Measurements from ENCODE around the gene TEN1.
"Not testable (repeated sequence)": the region's sequence is repeated elsewhere in the genome, so short reads cannot be mapped to it uniquely, and the experiment has no call there.

The TEN1 gene

DNA sequence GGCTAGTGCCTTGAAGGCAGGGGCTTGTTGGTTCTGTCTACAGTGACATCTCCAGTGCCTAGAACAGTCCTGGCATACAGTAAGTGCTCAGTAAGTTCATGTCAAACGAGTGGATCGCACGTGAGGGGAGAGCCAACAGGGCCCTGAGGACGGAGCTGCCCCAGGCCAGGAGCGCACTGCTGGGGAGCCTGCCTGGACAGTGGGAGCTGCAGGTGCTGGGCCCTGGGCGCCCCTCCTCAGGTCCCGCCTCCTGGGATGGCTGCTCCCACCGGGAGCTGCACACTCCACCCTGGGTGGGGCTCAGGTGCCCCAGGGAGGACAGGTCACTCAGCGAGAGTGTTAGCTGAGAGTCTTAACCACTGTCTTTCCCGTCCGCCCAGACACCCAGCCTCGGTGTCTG, 46.3 kb downstream of the TEN1 start:
- DNase-seq (ENCODE audit: low spot score): no peak

DNA sequence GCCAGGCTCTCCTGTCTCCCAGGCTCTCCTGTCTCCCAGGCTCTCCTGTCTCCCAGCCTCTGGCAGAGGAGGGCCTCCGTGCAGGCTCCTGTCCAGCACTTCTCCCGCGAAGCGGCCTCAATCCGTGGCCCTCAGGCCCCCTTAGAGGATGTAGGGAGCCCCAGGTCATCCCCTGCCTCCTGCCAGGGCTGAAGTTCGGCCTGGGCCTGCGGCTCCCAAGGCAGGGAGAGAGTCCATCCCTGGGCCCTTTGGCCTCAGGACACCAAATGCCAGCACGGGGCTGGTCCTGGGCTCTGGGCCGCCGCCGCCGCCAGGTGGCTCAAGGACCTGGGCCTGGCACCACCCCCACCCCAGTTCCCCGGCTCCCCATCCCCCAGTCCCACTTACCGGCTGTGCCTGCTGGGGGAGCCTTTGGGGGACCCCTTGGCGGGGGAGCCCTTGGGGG, 47.7 kb downstream of the TEN1 start:
- peak; percentile 30 for DNase-seq (ENCODE audit: low spot score)

DNA sequence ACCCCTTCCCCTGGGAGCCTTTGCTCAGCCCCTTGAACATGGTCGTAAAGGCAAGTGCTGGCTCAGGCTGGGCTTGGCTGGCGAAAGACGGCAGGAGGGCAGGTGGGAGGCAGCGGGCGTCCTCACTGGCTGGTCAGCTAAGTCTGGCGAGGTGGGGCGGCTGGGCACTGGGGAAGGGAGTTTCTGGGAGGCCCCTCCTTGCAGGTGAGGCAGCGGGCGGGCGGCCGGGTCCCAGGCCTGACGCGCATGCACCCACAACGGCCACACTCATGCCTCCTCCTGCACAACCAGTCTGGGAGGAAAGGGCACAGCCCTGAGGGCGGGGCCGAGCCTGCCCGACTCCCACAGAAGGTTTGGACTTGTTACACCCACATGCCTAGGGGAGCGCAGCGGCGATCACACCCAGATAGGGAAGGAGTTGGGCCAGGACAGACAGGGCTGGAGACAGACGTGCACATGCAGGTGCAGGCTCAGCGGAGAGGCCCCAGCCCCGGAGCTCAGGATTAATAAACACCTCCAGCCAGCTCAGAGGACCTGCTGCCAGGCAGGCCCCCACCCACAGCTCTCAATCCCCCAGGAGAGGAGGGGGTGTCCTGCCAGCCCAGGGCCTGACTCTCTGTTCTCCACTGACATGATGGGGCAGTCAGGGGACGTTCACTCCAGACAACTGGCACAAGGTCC, 48.3 kb downstream of the TEN1 start, which contains the start of gene EVPL:
Gene EVPL (minus strand): TSS at position 148 of the 681 bp plus-strand sequence. CDS start 108 bp downstream, at position 40.
- peak; percentile 83 for DNase-seq (ENCODE audit: low spot score)

DNA sequence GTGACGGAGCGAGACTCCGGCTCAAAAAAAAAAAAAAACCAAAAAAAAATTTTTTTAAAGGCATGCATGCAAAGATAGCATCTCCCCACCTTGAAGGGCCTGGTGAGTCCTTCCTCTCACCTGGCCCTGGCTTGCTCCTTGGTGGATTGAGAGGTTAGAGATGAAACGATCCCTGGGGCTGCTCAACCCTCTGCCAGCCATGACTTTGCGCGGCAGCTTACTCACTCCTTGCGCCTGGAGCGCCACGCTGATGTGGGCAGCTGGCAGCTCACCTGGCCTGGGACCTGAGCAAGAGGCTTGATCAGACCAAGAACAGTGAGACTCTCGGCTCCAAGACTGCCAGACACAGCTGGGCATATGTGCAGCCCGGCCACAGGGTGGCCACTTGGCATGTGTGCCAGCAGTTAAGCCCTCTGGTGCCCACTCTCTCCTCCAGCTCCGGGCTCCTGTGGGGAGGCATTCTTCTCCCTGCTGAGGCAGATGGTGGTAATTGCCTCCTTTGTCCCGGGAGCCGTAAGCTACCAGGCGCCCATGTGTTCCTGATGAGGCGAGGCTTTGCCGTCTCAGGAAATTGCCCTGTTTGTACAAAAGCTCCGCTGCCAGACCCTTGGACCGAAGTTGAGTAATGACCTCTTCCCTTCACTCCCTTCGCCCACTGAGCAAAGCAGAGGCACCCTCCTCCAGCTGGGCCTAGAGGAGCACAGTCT, 53.2 kb downstream of the TEN1 start:
- DNase-seq (ENCODE audit: low spot score): no peak

DNA sequence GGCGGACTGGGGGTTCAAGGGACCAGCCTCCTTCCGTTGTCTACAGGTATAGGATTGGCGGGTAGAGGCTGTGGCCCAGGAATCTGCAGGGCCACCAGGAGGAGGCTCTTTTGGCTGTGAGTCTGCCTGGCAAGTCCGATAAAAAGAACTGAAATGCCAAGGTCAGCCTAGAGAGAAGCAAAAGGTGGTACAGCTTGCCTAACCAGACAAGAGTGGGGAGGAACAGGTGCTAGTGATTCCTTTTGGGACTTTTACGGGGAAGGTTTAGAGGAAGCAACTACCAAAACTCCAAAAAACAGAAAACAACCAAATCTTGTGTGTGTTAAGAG, 53.7 kb downstream of the TEN1 start:
- DNase-seq (ENCODE audit: low spot score): no peak

DNA sequence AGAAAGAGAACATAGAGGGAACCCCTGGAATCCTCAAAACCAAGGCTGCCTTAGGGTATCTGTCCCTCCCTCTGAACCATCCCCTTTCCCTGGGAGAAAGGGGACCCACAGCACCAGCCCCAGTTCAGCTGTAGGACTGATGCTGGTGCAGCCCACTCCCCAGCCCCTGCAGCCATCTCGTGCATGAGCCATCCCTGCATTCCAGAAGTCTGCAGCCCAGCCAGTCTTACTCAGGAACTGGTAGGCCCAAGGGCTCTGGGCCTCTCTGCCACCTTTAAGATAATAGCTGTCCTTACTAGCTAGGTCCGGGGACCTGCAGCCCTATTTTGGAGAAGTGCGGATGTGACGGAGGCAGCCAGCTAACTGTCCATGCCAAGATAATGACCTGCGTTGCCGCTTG, 54.1 kb downstream of the TEN1 start:
- DNase-seq (ENCODE audit: low spot score): no peak

DNA sequence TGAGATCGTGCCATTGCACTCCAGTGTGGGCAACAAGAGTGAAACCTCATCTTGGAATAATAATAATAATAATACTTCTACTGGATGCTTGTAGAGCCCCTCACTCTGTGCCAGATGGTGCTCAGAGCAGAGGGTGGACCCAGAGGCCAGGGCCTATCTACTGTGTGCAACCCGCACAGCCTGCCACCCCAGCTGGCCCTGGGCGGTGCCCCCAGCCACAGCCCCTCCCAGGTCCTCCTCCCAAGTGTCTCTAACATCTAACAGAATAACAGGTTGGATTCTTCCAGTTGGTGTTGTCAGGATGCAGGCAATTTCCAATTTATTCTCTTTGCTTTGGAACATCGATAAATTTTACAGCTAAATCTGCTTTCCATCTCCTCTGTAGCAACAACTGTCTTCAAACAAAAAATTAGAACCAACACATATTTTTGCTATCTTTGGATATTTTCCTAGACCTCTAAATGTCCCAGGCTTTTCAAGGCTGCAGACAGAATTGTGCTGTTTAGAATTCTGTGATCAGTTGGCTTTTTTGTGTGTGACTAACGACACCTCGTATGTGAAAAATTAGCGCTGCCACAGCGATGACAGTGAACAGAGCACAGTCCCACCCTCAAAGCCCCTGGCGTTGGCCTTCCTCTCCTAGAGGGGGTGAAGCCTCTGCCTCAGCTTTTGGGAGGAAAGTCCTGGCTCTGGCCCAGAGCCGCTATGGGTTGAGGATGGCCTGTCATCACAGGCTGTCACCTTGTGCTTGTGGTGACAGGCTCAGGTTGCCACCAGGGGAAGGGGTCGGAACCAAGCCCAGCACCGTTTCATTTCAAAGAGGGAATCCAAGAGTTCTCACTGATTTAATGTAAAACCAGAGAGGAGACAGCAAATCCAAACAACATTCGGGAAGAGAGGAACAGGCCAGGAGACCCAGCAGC, 55.6 kb downstream of the TEN1 start:
- DNase-seq (ENCODE audit: low spot score): no peak

DNA sequence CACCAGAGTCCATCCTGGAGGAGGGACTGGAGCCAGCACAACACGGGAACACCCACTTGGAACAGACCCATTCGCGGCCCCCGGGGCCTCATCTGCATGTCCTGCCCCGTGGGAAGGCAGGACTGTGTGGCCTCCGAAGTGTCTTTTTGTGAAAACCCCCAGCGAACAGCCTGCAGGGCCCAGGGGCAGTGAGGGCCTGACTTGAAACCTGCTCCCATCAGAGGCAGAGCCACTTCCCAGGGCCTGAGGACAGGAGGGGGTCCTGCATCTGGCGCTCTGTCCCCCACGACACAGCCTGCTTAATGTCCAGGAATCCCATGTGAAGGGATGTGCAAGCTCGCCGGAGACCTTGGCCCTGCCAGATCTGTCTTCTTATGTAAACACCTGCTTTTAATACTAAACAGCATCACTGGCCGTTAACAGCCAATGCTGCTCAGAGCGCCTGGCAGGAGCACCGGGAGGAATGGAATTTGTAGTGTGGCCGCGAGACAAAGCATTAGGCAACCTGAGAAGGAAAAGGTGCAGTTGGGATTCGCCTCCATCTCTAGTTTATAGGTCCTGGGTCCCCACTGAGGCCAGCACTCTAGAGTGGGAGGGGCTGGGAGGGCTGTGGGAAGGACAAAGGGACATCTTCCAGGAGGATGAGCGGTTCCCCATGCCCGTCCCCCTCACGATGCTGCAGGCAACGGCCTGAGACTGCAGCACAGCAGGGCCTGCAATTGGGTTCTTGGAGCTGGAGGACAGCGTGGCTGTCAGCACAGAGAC, 57.6 kb downstream of the TEN1 start:
- no peak for DNase-seq (ENCODE audit: low spot score)

DNA sequence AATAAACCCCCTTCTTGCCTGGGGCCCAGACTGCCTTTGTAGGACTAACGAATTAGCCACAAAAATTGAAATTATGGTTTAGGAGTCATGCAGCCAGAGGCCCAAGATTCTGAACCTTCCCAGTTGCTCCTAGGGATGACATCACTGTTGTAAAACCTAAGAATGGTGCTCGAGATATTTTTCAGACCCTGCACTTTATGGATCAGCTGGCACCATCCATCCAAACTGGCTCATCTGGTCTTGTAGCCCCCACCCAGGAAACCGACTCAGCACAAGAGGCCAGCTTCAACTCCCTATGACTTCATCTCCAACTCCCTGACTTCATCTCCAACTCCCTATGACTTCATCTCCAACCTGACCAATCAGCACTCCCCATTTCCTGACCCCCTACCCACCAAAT, 59.0 kb downstream of the TEN1 start:
- DNase-seq (ENCODE audit: low spot score): no peak

DNA sequence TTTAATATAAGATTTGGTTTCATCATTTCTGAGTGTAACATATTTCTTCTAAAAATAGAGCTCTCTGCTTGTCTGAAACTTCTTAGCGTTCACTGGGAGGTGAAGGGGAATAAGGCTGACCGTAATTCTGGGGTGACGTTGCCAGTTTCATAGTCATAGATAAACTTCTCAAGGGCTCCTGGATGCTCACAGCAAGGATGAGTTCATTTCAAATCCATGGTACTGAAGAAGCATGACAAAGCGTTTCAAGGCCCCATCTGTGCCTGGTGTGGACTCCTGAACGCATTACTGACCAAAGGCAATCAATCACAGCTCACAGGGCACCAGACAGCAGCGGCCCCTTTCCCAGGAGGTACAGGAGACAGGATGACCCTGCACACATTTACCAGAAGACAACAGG, 60.1 kb downstream of the TEN1 start:
- no peak for DNase-seq (ENCODE audit: low spot score)

DNA sequence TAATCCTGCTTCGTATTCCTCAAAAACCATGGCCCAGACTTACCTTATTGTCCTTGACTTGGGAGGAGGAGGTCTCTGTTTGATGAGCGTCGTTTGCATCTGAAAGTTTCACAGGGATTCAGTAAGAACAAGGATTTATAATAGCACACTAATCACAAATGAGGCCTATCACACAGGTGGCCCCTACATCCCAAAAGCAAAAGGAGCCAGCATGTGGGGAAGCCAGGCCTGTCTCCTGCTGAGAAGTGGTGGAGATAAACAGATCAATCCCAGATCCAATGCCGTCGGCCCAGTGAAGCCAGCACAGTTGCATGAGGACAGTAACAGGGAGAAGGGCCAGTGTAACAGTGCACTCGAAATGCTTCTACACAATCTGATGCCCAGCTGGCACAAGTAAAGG, 61.3 kb downstream of the TEN1 start:
- no peak for DNase-seq (ENCODE audit: low spot score)

DNA sequence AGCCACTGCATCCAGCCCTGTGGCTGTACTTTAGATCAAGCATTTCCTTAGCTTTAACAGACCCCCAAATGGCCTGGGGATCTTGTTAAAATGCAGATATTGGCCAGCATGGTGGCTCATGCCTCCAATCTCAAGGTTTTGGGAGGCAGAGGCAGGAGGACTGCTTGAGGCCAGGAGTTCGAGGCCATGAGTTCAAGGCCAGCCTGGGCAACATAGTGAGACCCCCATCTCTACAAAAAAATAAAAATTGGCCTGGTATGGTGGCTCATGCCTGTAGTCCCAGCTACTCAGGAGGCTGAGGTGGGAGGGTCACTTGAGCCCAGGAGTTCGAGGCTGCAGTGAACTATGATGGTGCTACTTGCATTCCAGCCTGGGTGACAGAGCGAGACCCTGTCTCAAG, 63.8 kb downstream of the TEN1 start:
- DNase-seq (ENCODE audit: low spot score): not testable (repeated sequence)

DNA sequence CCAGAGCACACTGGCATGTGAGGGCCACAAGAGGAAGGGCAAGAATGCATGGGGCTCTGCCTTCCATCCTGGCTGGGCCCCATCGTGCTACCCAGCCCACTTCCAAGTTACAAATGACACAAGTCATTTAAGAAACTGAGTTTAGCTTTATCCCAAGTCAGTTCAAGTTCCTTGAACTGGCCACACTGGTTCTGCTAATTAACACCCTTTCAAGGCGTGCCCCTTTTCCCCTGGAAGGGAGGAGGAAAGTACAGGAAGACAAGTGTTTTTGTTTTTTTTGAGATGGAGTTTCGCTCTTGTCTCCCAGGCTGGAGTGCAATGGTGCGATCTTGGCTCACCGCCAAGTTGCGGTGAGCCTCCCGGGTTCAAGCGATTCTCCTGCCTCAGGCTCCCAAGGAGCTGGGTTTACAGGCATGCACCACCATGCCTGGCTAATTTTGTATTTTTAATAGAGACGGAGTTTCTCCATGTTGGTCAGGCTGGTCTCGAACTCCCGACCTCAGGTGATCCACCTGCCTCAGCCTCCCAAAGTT, 65.5 kb downstream of the TEN1 start:
- not testable (repeated sequence) for DNase-seq (ENCODE audit: low spot score)

DNA sequence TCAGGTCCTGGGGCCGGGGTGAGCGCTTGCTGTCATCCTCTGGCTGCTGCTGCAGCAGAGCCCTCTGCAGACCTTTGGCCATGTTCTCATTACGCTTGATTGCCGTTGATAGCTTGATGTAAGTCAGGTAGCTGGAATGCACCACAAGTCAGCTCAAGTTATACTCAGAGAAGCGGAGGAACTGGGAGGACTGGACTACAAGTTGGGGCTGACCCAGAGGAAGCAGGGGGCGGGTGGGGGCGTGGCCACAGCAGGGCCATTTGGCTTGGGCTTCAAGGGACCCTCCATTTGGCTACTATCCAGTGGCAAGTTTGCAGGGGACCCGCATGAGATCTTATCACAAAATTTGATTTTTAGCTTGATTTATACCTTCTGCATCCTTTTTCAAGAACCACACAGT, 67.0 kb downstream of the TEN1 start:
- no peak for DNase-seq (ENCODE audit: low spot score)

DNA sequence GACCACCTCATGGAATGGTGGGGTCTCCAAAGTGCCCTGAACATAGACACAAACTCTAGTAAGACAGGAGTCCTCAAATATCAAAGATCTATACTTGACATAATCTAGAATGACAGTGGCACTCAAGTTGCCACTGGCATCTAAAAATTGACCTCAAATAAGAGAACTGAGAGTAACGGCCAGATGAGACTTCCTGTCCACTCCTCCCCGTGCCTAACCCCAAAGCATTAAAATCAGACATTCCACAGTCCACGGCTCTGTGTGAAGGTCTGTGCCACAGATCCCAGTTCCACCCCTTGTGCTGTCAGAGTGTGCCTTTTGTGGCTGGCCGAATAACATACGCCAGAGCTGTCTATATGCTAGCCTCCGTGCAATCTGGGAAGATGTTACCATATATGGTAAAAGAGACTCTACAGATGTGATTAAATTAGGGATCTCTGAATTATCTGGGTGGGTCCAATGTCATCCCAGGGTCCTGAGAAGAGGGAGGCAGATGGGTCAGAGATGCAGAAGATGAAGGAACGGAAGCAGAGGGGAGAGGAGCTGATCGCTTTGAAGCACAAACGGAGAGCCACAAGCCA, 69.1 kb downstream of the TEN1 start:
- no peak for DNase-seq (ENCODE audit: low spot score)

DNA sequence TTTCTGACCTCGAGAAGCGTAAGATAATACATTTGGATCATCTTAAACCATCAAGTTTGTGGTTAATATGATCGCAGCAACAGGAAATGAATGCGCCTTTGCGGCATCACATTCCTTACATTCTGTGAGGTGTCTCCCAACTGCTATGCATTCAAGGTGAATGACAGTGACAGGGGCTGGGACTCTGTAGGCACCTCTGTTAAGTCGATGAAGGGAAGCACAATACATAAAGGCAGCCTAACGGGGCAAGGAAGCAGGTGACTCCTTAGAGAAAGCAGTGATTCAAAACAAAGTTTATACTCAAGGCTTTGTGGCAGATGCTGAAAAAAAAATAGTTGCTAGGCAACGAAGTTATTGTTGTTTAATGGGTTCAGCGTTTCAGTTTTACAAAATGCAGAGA, 69.7 kb downstream of the TEN1 start:
- no peak for DNase-seq (ENCODE audit: low spot score)

DNA sequence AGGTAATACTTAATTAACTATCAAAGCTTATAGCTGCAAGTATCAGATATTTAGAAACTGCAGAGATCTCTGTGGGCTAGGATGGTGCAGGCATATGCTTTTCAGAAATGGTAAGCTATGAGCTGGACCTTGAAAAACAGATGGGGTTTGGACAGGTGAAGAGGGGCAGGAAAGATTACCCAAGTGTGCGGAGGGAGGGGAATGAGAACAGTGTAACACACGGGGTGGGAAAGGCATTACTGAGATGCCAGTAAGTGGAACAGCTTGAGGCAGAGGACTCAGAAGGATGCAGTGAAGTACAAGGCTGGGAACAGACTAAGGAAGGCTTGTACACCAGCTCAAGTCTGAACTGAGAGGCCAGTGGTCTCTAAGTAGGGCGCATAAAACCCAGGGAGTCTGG, 70.2 kb downstream of the TEN1 start:
- DNase-seq (ENCODE audit: low spot score): no peak

DNA sequence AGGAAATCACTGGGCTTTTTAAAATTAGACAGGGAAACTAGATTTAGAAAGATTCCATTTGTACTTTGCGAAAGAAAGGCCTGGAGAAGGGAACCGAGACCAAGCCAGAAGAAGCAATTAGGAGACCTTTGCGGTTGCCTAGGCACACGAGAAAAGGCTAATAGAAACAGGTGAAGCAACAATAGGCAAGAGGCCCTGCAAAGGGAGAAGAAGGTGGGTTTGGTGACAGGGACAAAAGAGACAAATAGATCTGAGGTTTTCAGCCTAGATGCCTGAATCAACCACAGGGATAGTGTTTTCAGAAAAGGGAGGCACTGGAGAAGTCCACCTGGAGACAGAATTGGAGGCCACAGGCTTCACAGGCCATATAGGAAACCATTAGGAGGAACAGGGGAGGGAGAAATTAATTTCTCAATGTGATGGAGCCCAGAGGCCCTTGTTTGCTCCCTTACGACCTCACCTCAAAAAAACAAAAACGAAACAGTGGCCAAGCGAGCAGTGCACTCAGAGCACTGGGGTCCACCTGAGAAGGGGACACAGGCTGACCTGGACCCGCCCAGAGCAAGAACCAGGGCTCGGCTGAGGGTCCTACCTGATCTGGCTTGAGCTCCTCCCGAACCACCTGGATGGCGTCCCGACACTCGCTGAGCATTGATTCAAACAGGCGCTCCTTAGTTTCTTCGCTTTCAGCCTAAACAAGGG, 70.9 kb downstream of the TEN1 start:
- DNase-seq (ENCODE audit: low spot score): no peak

All from RKO (cell line).